ENCODE data around the gene EGLN2.
"Not testable (repeated sequence)": the region's sequence is repeated elsewhere in the genome, so short reads cannot be mapped to it uniquely, and the experiment has no call there.

The EGLN2 gene

GRCh38 chr19:40798683-40799557, at the start of gene EGLN2:
TSS of gene EGLN2 (plus strand) at chr19:40799191. CDS start at chr19:40800573, 1,382 bp downstream.
- DNase-seq, result peak; percentile 100

- DNase-seq, result peak; percentile 100
Measured at GRCh38 chr19:40750058-40750873, 48.7 kb upstream of the EGLN2 start, which contains the start of gene ACTMAP. TSS of gene ACTMAP (minus strand) at chr19:40750477. CDS start at chr19:40749803, 674 bp downstream.

- DNase-seq, result peak; percentile 98
Measured at GRCh38 chr19:40750874-40751537, 48.0 kb upstream of the EGLN2 start, which contains the start of gene SNRPA. TSS of gene SNRPA (plus strand) at chr19:40751203. CDS start at chr19:40751409, 206 bp downstream.

GRCh38 chr19:40752257-40752781, 46.7 kb upstream of the EGLN2 start:
- DNase-seq, result peak; percentile 35

GRCh38 chr19:40754611-40755247, 44.3 kb upstream of the EGLN2 start:
- peak; percentile 80 for DNase-seq

GRCh38 chr19:40755248-40755624, 43.8 kb upstream of the EGLN2 start:
- DNase-seq, result no peak

- DNase-seq, result no peak
Measured at GRCh38 chr19:40755791-40756190, 43.2 kb upstream of the EGLN2 start.

- DNase-seq, result peak; percentile 54
Measured at GRCh38 chr19:40756502-40757110, 42.4 kb upstream of the EGLN2 start.

GRCh38 chr19:40758491-40758890, 40.5 kb upstream of the EGLN2 start:
- no peak for DNase-seq

GRCh38 chr19:40759352-40759751, 39.6 kb upstream of the EGLN2 start:
- DNase-seq, result no peak

GRCh38 chr19:40762754-40763470, 36.1 kb upstream of the EGLN2 start:
- DNase-seq, result no peak

- DNase-seq, result no peak
Measured at GRCh38 chr19:40763526-40763925, 35.5 kb upstream of the EGLN2 start.

- no peak for DNase-seq
Measured at GRCh38 chr19:40763963-40764362, 35.0 kb upstream of the EGLN2 start.

- DNase-seq, result not testable (repeated sequence)
Measured at GRCh38 chr19:40766385-40766784, 32.6 kb upstream of the EGLN2 start.

GRCh38 chr19:40768869-40769268, 30.1 kb upstream of the EGLN2 start:
- DNase-seq, result no peak

GRCh38 chr19:40771101-40771862, 27.7 kb upstream of the EGLN2 start:
- DNase-seq, result not testable (repeated sequence)

- no peak for DNase-seq
Measured at GRCh38 chr19:40774916-40775631, 23.9 kb upstream of the EGLN2 start, which contains the start of gene MIA. TSS of gene MIA (plus strand) at chr19:40775521. CDS start at chr19:40775543, 22 bp downstream.

GRCh38 chr19:40775632-40776022, 23.4 kb upstream of the EGLN2 start:
- no peak for DNase-seq

GRCh38 chr19:40776364-40776763, 22.6 kb upstream of the EGLN2 start:
- no peak for DNase-seq
